GM23338 (cell line): ENCODE data around the gene PCSK4. TPM values are rescaled to one million over a fixed set of nuclear protein-coding genes. Genes with fewer than 3 reads are reported as not detected.

ENCODE experiments used
- ATAC-seq: fragments of 200-7000 bp; cut with Tn5 transposase; 3 replicates; pipeline ENCODE4 v1.9.1; 2020
- DNase-seq: peaks from one replicate; pipeline ENCODE4 v3.0.0-alpha.2; 2015; ENCODE audit warnings: low spot score
- H2AFZ ChIP-seq: fragments of 200-600 bp; sonication (generic); 2 replicates; pipeline ENCODE4 v1.8.0; 2016; ENCODE audit warnings: antibody characterized with exemption, mild to moderate bottlenecking, moderate library complexity
- H3F3A ChIP-seq: fragments of 200-600 bp; sonication (generic); replicated peaks from 2 replicates; pipeline ENCODE4 v1.8.0; 2017; ENCODE audit warnings: antibody characterized with exemption, mixed run types, low read depth
- H3K27ac ChIP-seq: fragments of 200-600 bp; sonication (generic); 2 replicates; pipeline ENCODE4 v1.6.1; 2016; ENCODE audit warnings: low read depth
- H3K27me3 ChIP-seq: fragments of 200-600 bp; sonication (generic); 2 replicates; pipeline ENCODE4 v1.8.0; 2016; ENCODE audit warnings: mild to moderate bottlenecking, mixed run types, moderate library complexity; ENCODE audit not compliant: insufficient read depth
- H3K36me3 ChIP-seq: fragments of 200-600 bp; sonication (generic); 2 replicates; pipeline ENCODE4 v1.8.0; 2016; ENCODE audit warnings: mild to moderate bottlenecking; ENCODE audit not compliant: insufficient read depth
- H3K4me1 ChIP-seq: fragments of 200-600 bp; sonication (generic); 2 replicates; pipeline ENCODE4 v1.8.0; 2016; ENCODE audit warnings: mild to moderate bottlenecking, moderate library complexity; ENCODE audit not compliant: insufficient read depth
- H3K4me2 ChIP-seq: fragments of 200-600 bp; sonication (generic); 2 replicates; pipeline ENCODE4 v1.7.1; 2017; ENCODE audit warnings: mixed run types
- H3K4me3 ChIP-seq: fragments of 200-600 bp; sonication (generic); 2 replicates; pipeline ENCODE4 v1.6.1; 2016; ENCODE audit warnings: mixed run types
- H3K79me2 ChIP-seq: fragments of 200-600 bp; sonication (generic); replicated peaks from 2 replicates; pipeline ENCODE4 v1.8.0; 2017; ENCODE audit warnings: mild to moderate bottlenecking; ENCODE audit not compliant: insufficient read depth
- H3K9me2 ChIP-seq: fragments of 200-600 bp; sonication (generic); 2 replicates; pipeline ENCODE4 v1.8.0; 2017; ENCODE audit not compliant: insufficient read depth
- H4K20me1 ChIP-seq: fragments of 200-600 bp; sonication (generic); replicated peaks from 2 replicates; pipeline ENCODE4 v1.8.0; 2017; ENCODE audit warnings: mild to moderate bottlenecking; ENCODE audit not compliant: insufficient read depth
- H3K27ac Mint-ChIP-seq: 2 replicates; pipeline ENCODE4 v1.8.0; 2020; ENCODE audit warnings: inconsistent platforms, mild to moderate bottlenecking, moderate library complexity, mixed read lengths
- H3K27me3 Mint-ChIP-seq: 3 replicates; pipeline ENCODE4 v1.8.0; 2022; ENCODE audit warnings: low read depth, mild to moderate bottlenecking, moderate library complexity, mixed read lengths, inconsistent platforms; ENCODE audit not compliant: insufficient read depth, poor library complexity
- H3K36me3 Mint-ChIP-seq: 3 replicates; pipeline ENCODE4 v1.8.0; 2021; ENCODE audit warnings: low read depth, mild to moderate bottlenecking, inconsistent platforms, moderate library complexity, mixed read lengths
- H3K4me1 Mint-ChIP-seq: 3 replicates; pipeline ENCODE4 v1.8.0; 2020; ENCODE audit warnings: mild to moderate bottlenecking, inconsistent platforms, mixed read lengths
- H3K4me3 Mint-ChIP-seq: 3 replicates; pipeline ENCODE4 v1.8.0; 2021; ENCODE audit warnings: moderate library complexity, mild to moderate bottlenecking, inconsistent platforms, mixed read lengths
- H3K9me3 Mint-ChIP-seq: 3 replicates; pipeline ENCODE4 v1.8.0; 2020; ENCODE audit warnings: moderate library complexity, mild to moderate bottlenecking, inconsistent platforms, mixed read lengths
- CREB1 ChIP-seq: fragments of 250-450 bp; sonication (Bioruptor Pico); IDR thresholded peaks from 2 replicates; pipeline ENCODE4 v1.5.0; 2020; ENCODE audit warnings: low read depth, mild to moderate bottlenecking, moderate library complexity
- CTCF ChIP-seq, 2 experiments: fragments of 200-600 bp in 1 of 2; sonication (generic) in 1 of 2; conservative IDR thresholded peaks; 2 replicates each; pipeline versions ENCODE4 v1.5.1 to v1.6.1; 2016 to 2017; ENCODE audit warnings: antibody characterized with exemption in 2 of 2, low read depth in 2 of 2, mild to moderate bottlenecking in 2 of 2, moderate library complexity in 1 of 2
- ETS1 ChIP-seq: IDR thresholded peaks from 2 replicates; pipeline ENCODE4 v1.6.1; 2016; ENCODE audit warnings: antibody characterized with exemption
- EZH2 ChIP-seq: fragments of 200-600 bp; sonication (generic); IDR thresholded peaks from one replicate; pipeline ENCODE4 v1.8.0; 2017; ENCODE audit warnings: antibody characterized with exemption, mild to moderate bottlenecking, low read depth; ENCODE audit not compliant: unreplicated experiment
- EZH2phosphoT487 ChIP-seq: fragments of 200-600 bp; sonication (generic); IDR thresholded peaks from one replicate; pipeline ENCODE4 v1.8.1; 2018; ENCODE audit warnings: antibody characterized with exemption; ENCODE audit not compliant: unreplicated experiment
- JUNB ChIP-seq: IDR thresholded peaks from one replicate; pipeline ENCODE4 v1.6.1; 2016; ENCODE audit warnings: antibody characterized with exemption; ENCODE audit not compliant: unreplicated experiment
- NANOG ChIP-seq: IDR thresholded peaks from 2 replicates; pipeline ENCODE4 v1.6.1; 2016; ENCODE audit warnings: antibody characterized with exemption, borderline replicate concordance
- POLR2AphosphoS5 ChIP-seq: IDR thresholded peaks from 2 replicates; pipeline ENCODE4 v1.6.1; 2016; ENCODE audit warnings: antibody characterized with exemption, low read depth
- REST ChIP-seq: IDR thresholded peaks from one replicate; pipeline ENCODE4 v1.6.1; 2018; ENCODE audit warnings: antibody characterized with exemption; ENCODE audit not compliant: unreplicated experiment
- STAT1 ChIP-seq: IDR thresholded peaks from one replicate; pipeline ENCODE4 v1.6.1; 2016; ENCODE audit warnings: antibody characterized with exemption; ENCODE audit not compliant: unreplicated experiment
- ZNF114 ChIP-seq: fragments of 250-450 bp; sonication (Bioruptor Pico); IDR thresholded peaks from 2 replicates; pipeline ENCODE4 v1.5.0; 2020; ENCODE audit warnings: mild to moderate bottlenecking, moderate library complexity
- ZNF331 ChIP-seq: fragments of 250-450 bp; sonication (Bioruptor Pico); IDR thresholded peaks from 2 replicates; pipeline ENCODE4 v1.5.0; 2020; ENCODE audit warnings: low read depth, mild to moderate bottlenecking, moderate library complexity
- ZNF462 ChIP-seq: fragments of 250-450 bp; sonication (Bioruptor Pico); IDR thresholded peaks from 2 replicates; pipeline ENCODE4 v1.5.0; 2020; ENCODE audit warnings: mild to moderate bottlenecking, moderate library complexity
- polyA plus RNA-seq: library from polyadenylated mRNA; unstranded; fragments of >200 nt; fragmentation: Nextera tagmentation; extraction: Ambion mirVana; gene quantifications from 2 replicates; pipeline ENCODE4 v1.2.1, GENCODE V29; 2016
- total RNA-seq: library from RNA; depleted of rRNA; stranded (reverse); fragments of >200 nt; shearing (Covaris generic); gene quantifications from 2 replicates; pipeline ENCODE4 v1.2.3, GENCODE V29; 2014

The PCSK4 gene
- total and polyA plus RNA-seq, 2 experiments from 2014 or later = 3.8 to 15.1 TPM

GRCh38 chr19:1514295-1514661 lies 24.1 kb upstream of the PCSK4 start:
- H3K9me3 Mint-ChIP-seq = peaks cover 5% of the 10 kb centered on the region
- Histone ChIP-seq H3K9me2 (no peaks in the 10 kb centered on the region), H3K79me2 (no peaks in the 10 kb centered on the region), H4K20me1 (no peaks in the 10 kb centered on the region; the same call in 1 of the 2 replicates), H2AFZ (no peak overlapping the region), H3K4me2 (no peak overlapping the region), H3K4me1 (no peaks in the 10 kb centered on the region), H3K27me3 (peaks cover 4% of the 10 kb centered on the region; the same call in 1 of the 2 replicates), H3K4me3 (no peak overlapping the region), H3K27ac (no peak overlapping the region), H3K36me3 (no peaks in the 10 kb centered on the region), H3F3A (0 out of 2 replicates have a peak, but pooled peaks cover 4% of the 10 kb centered on the region)
- no peak for ATAC-seq
- H3K4me3 Mint-ChIP-seq = no peak overlapping the region
- no peaks in the 10 kb centered on the region for H3K4me1 Mint-ChIP-seq
- no peak overlapping the region for H3K27ac Mint-ChIP-seq
- no peak for DNase-seq
- peaks cover 18% of the 10 kb centered on the region for H3K27me3 Mint-ChIP-seq
- H3K36me3 Mint-ChIP-seq = no peaks in the 10 kb centered on the region
- TF ChIP-seq EZH2phosphoT487 (no peak), REST (no peak), ZNF114 (CRISPR knock-in tag) (no peak), NANOG (no peak), ZNF331 (CRISPR knock-in tag) (no peak), JUNB (no peak), CREB1 (CRISPR knock-in tag) (no peak), CTCF (conservative IDR thresholded peaks at IDR 0.05; ENCODE audit: low read depth in 2 of 2) (no peak), EZH2 (no peak), STAT1 (no peak), ZNF462 (CRISPR knock-in tag) (no peak), POLR2AphosphoS5 (no peak), ETS1 (no peak)
